Activated CD8-positive, alpha-beta T cell treated with anti-CD3 and anti-CD28 coated beads for 36 hours (primary cell): ENCODE results near the gene TEKT2. TPM values are rescaled to one million over a fixed set of nuclear protein-coding genes. Genes with fewer than 3 reads are reported as not detected.

ENCODE experiments used
- ATAC-seq: fragments of 200-7000 bp; cut with Tn5 transposase; one replicate; pipeline ENCODE4 v1.10.0; 2021; ENCODE audit warnings: mild to moderate bottlenecking, moderate library complexity
- CTCF ChIA-PET: fragments of 350-600 bp; sonication (Branson Sonifier 250); formaldehyde crosslinking; loops from one replicate; lab custom pipeline; 2021; ENCODE audit warnings: antibody characterized with exemption; lab: Charles Lee
- POLR2A ChIA-PET: fragments of 350-600 bp; sonication (Branson Sonifier 250); formaldehyde crosslinking; loops from one replicate; lab custom pipeline; 2021; ENCODE audit warnings: antibody characterized with exemption; lab: Charles Lee
- DNase-seq: peaks from one replicate; pipeline ENCODE4 v3.0.0-alpha.2; 2020
- H3K27ac Mint-ChIP-seq: one replicate; pipeline ENCODE4 v1.8.0; 2021; ENCODE audit warnings: mild to moderate bottlenecking, mixed read lengths
- H3K27me3 Mint-ChIP-seq: one replicate; pipeline ENCODE4 v1.8.0; 2021; ENCODE audit warnings: mixed read lengths
- H3K36me3 Mint-ChIP-seq: one replicate; pipeline ENCODE4 v1.8.0; 2021; ENCODE audit warnings: low read depth, mixed read lengths
- H3K4me1 Mint-ChIP-seq: one replicate; pipeline ENCODE4 v1.8.0; 2021; ENCODE audit warnings: low read depth, mixed read lengths
- H3K4me3 Mint-ChIP-seq: one replicate; pipeline ENCODE4 v1.8.0; 2021; ENCODE audit warnings: mild to moderate bottlenecking, moderate library complexity, mixed read lengths
- H3K9me3 Mint-ChIP-seq: one replicate; pipeline ENCODE4 v1.8.0; 2021; ENCODE audit warnings: mixed read lengths
- CTCF ChIP-seq: fragments of 200-600 bp; IDR thresholded peaks from one replicate; pipeline ENCODE4 v1.8.0; 2022; ENCODE audit warnings: antibody characterized with exemption, mild to moderate bottlenecking
- intact Hi-C: fragments of 100-400 bp; cut with micrococcal nuclease; formaldehyde crosslinking; loops from one replicate; pipeline ENCODE4 v1.10.0; 2022
- total RNA-seq, 2 experiments: library from RNA; stranded (reverse); gene quantifications; one replicate each; pipeline ENCODE4 v1.2.3, GENCODE V29; 2021

TEKT2 gene
- total RNA-seq, 2 experiments from 2014 or later = 0.20 to 0.34 TPM

GRCh38 chr1:36118447-36119204, 34.7 kb downstream of the TEKT2 start:
- H3K27me3 Mint-ChIP-seq = peaks cover 13% of the 10 kb centered on the region
- no peak for TF ChIP-seq CTCF
- no peaks in the 10 kb centered on the region for H3K36me3 Mint-ChIP-seq
- ATAC-seq = no peak
- no peak for DNase-seq
- ChIA-PET CTCF (interaction anchor here (1.0 to 3.7 kb wide), 4 partner anchors 15 to 70 kb away, joined by 3 to 31 read pairs (median 3); no protein-coding TSS in a partner anchor), POLR2A (interaction anchor here (0.5 to 1.6 kb wide), 3 partner anchors 10 to 199 kb away, joined by 3 read pairs; no protein-coding TSS in a partner anchor)
- H3K4me1 Mint-ChIP-seq = peaks cover 5% of the 10 kb centered on the region
- no peaks in the 10 kb centered on the region for H3K9me3 Mint-ChIP-seq
- intact Hi-C loops = no loop called here
- H3K4me3 Mint-ChIP-seq = no peak overlapping the region
- no peak overlapping the region for H3K27ac Mint-ChIP-seq

GRCh38 chr1:36119456-36119855, 35.6 kb downstream of the TEKT2 start:
- Mint-ChIP-seq H3K36me3 (no peaks in the 10 kb centered on the region), H3K4me1 (peaks cover 11% of the 10 kb centered on the region), H3K27me3 (peaks cover 19% of the 10 kb centered on the region), H3K27ac (no peak overlapping the region), H3K9me3 (no peaks in the 10 kb centered on the region), H3K4me3 (no peak overlapping the region)
- TF ChIP-seq CTCF = no peak
- intact Hi-C loops = no loop called here
- CTCF ChIA-PET = interaction anchor here (3.7 kb wide), 1 partner anchor 15 kb away, joined by 31 read pairs; no protein-coding TSS in a partner anchor
- POLR2A ChIA-PET = interaction anchor here (1.1 to 1.6 kb wide), 2 partner anchors 11 to 27 kb away, joined by 3 read pairs; no protein-coding TSS in a partner anchor
- DNase-seq = no peak
- ATAC-seq = no peak

GRCh38 chr1:36122062-36123030, 38.5 kb downstream of the TEKT2 start:
- no peak for TF ChIP-seq CTCF
- H3K27me3 Mint-ChIP-seq = peaks cover 29% of the 10 kb centered on the region
- CTCF ChIA-PET = interaction anchor here (1.5 to 1.6 kb wide), 2 partner anchors 11 to 13 kb away, joined by 3 to 5 read pairs; no protein-coding TSS in a partner anchor
- no peak for DNase-seq
- intact Hi-C loops = no loop called here
- peaks cover 25% of the 10 kb centered on the region for H3K4me1 Mint-ChIP-seq
- H3K36me3 Mint-ChIP-seq = no peaks in the 10 kb centered on the region
- no peak overlapping the region for H3K4me3 Mint-ChIP-seq
- POLR2A ChIA-PET = no interaction called here
- H3K27ac Mint-ChIP-seq = no peak overlapping the region
- ATAC-seq = no peak
- H3K9me3 Mint-ChIP-seq = no peaks in the 10 kb centered on the region

- peak overlapping the region; percentile 60 for H3K27ac Mint-ChIP-seq
- intact Hi-C loops = no loop called here
- CTCF ChIA-PET = interaction anchor here (1.5 to 1.6 kb wide), 2 partner anchors 10 to 12 kb away, joined by 3 to 5 read pairs; no protein-coding TSS in a partner anchor
- DNase-seq (peak; percentile 57), ATAC-seq (peak; percentile 67)
- POLR2A ChIA-PET = interaction anchor here (0.9 kb wide), 1 partner anchor 18 kb away, joined by 3 read pairs; no protein-coding TSS in a partner anchor
- peaks cover 29% of the 10 kb centered on the region for H3K27me3 Mint-ChIP-seq
- H3K4me1 Mint-ChIP-seq = peaks cover 25% of the 10 kb centered on the region
- peak overlapping the region; percentile 39 for H3K4me3 Mint-ChIP-seq
- H3K9me3 Mint-ChIP-seq = no peaks in the 10 kb centered on the region
- TF ChIP-seq CTCF = no peak
- H3K36me3 Mint-ChIP-seq = no peaks in the 10 kb centered on the region
These were observed 39.5 kb downstream of the TEKT2 start for GRCh38 chr1:36123356-36123755.
